ENCODE results near the gene TCP11L1.
"Not testable (repeated sequence)": the region's sequence is repeated elsewhere in the genome, so short reads cannot be mapped to it uniquely, and the experiment has no call there.

Gene TCP11L1

GRCh38 chr11:33065445-33066178, 26.2 kb downstream of the TCP11L1 start:
- DNase-seq (ENCODE audit: low read depth in 2 of 2): peak; percentile 64 to 66

- DNase-seq (ENCODE audit: low read depth in 2 of 2): no peak
These were observed 27.9 kb downstream of the TCP11L1 start for GRCh38 chr11:33067294-33067693.

- no peak for DNase-seq (ENCODE audit: low read depth in 2 of 2)
These were observed 29.4 kb downstream of the TCP11L1 start for GRCh38 chr11:33068611-33069340.

GRCh38 chr11:33072465-33072864, 33.1 kb downstream of the TCP11L1 start:
- no peak for DNase-seq (ENCODE audit: low read depth in 2 of 2)

- no peak for DNase-seq (ENCODE audit: low read depth in 2 of 2)
These were observed 44.5 kb downstream of the TCP11L1 start for GRCh38 chr11:33083918-33084317.

GRCh38 chr11:33086017-33086416, 46.6 kb downstream of the TCP11L1 start:
- DNase-seq (ENCODE audit: low read depth in 2 of 2): no peak

- no peak for DNase-seq (ENCODE audit: low read depth in 2 of 2)
These were observed 50.4 kb downstream of the TCP11L1 start for GRCh38 chr11:33089776-33090175.

GRCh38 chr11:33094157-33094556, 54.8 kb downstream of the TCP11L1 start:
- DNase-seq (ENCODE audit: low read depth in 2 of 2): no peak

GRCh38 chr11:33103836-33104235, 64.5 kb downstream of the TCP11L1 start:
- DNase-seq (ENCODE audit: low read depth in 2 of 2): no peak

GRCh38 chr11:33109294-33109895, 70.0 kb downstream of the TCP11L1 start:
- DNase-seq (ENCODE audit: low read depth in 2 of 2): no peak

- DNase-seq (ENCODE audit: low read depth in 2 of 2): no peak
These were observed 70.7 kb downstream of the TCP11L1 start for GRCh38 chr11:33110083-33110482.

GRCh38 chr11:33116535-33116934, 77.2 kb downstream of the TCP11L1 start:
- DNase-seq (ENCODE audit: low read depth in 2 of 2): no peak

- DNase-seq (ENCODE audit: low read depth in 2 of 2): not testable (repeated sequence)
These were observed 83.3 kb downstream of the TCP11L1 start for GRCh38 chr11:33122696-33123095.

Data from stimulated activated CD4-positive, alpha-beta T cell treated with anti-CD3 and anti-CD28 coated beads, Interleukin-1b, Interleukin-23, amount 100 ng/mL, for 4 hours (primary cell).